CD14-positive monocyte (primary cell): ENCODE data around the gene LEF1. TPM values are rescaled to one million over a fixed set of nuclear protein-coding genes. Genes with fewer than 3 reads are reported as not detected.

ENCODE experiments used
- DNase-seq, 3 donors: peaks; one replicate each; pipeline ENCODE4 v3.0.0-alpha.2; 2011 to 2022
- H2AFZ ChIP-seq: 2 replicates; pipeline ENCODE4 v1.6.0; 2012; ENCODE audit warnings: mild to moderate bottlenecking, low read depth, low read length, inconsistent platforms; ENCODE audit not compliant: insufficient read depth, poor library complexity, severe bottlenecking
- H3K27ac ChIP-seq, 2 donors: 1 replicate in 1 of 2; 2 replicates in 1 of 2; pipeline ENCODE4 v1.5.1; 2012 to 2013; ENCODE audit warnings: low read length in 2 of 2, control low read depth in 1 of 2, inconsistent platforms in 1 of 2, low read depth in 1 of 2, mild to moderate bottlenecking in 1 of 2
- H3K27me3 ChIP-seq, 2 donors: one replicate each; pipeline versions ENCODE4 v1.6.0 to v1.6.1; 2011 to 2013; ENCODE audit warnings: low read length in 2 of 2; ENCODE audit not compliant: control insufficient read depth in 2 of 2, insufficient read depth in 2 of 2
- H3K36me3 ChIP-seq, 2 donors: replicated peaks in 1 of 2; 1 replicate in 1 of 2; 2 replicates in 1 of 2; pipeline versions ENCODE4 v1.5.1 to v1.6.1; 2012 to 2013; ENCODE audit warnings: low read length in 2 of 2, control low read depth in 1 of 2, inconsistent platforms in 1 of 2, mild to moderate bottlenecking in 1 of 2; ENCODE audit not compliant: insufficient read depth in 2 of 2, control insufficient read depth in 1 of 2
- H3K4me1 ChIP-seq, 2 donors: 1 replicate in 1 of 2; 2 replicates in 1 of 2; pipeline versions ENCODE4 v1.5.1 to v1.6.1; 2012 to 2013; ENCODE audit warnings: low read length in 2 of 2, control low read depth in 1 of 2, inconsistent platforms in 1 of 2, mild to moderate bottlenecking in 1 of 2, moderate library complexity in 1 of 2; ENCODE audit not compliant: insufficient read depth in 2 of 2, control insufficient read depth in 1 of 2
- H3K4me2 ChIP-seq: replicated peaks from 2 replicates; pipeline ENCODE3; 2012; ENCODE audit warnings: low read length, moderate library complexity, mild to moderate bottlenecking; ENCODE audit not compliant: poor library complexity, severe bottlenecking; ENCODE audit errors: extremely low read depth
- H3K4me3 ChIP-seq, 3 experiments: fragments of 200-600 bp in 1 of 3; sonication (generic) in 1 of 3; replicated peaks in 1 of 3; 1 replicate in 2 of 3; 2 replicates in 1 of 3; pipeline ENCODE4 v1.5.1; 2011 to 2013; ENCODE audit warnings: low read length in 3 of 3, mild to moderate bottlenecking in 3 of 3, control low read depth in 2 of 3, low read depth in 2 of 3, inconsistent platforms in 1 of 3, moderate library complexity in 1 of 3
- H3K79me2 ChIP-seq: 2 replicates; pipeline ENCODE4 v1.6.0; 2012; ENCODE audit warnings: mild to moderate bottlenecking, control low read depth, inconsistent platforms, low read length, moderate library complexity; ENCODE audit not compliant: insufficient read depth
- H3K9ac ChIP-seq: 2 replicates; pipeline ENCODE4 v1.6.0; 2017; ENCODE audit warnings: low read length, mild to moderate bottlenecking; ENCODE audit not compliant: insufficient read depth, poor library complexity, severe bottlenecking
- H3K9me3 ChIP-seq, 2 donors: replicated peaks in 1 of 2; 1 replicate in 1 of 2; 2 replicates in 1 of 2; pipeline versions ENCODE4 v1.5.1 to v1.6.1; 2012 to 2013; ENCODE audit warnings: low read length in 2 of 2, control low read depth in 1 of 2; ENCODE audit not compliant: control insufficient read depth in 1 of 2, insufficient read depth in 1 of 2
- H4K20me1 ChIP-seq: 2 replicates; pipeline ENCODE4 v1.6.0; 2012; ENCODE audit warnings: mild to moderate bottlenecking, low read length, control low read depth, moderate library complexity; ENCODE audit not compliant: insufficient read depth
- H3K27ac Mint-ChIP-seq, 7 donors: one replicate each; pipeline ENCODE4 v1.8.0; 2020; ENCODE audit warnings: mild to moderate bottlenecking in 7 of 7, mixed read lengths in 7 of 7, moderate library complexity in 6 of 7, inconsistent platforms in 2 of 7
- H3K27me3 Mint-ChIP-seq, 3 donors: one replicate each; pipeline ENCODE4 v1.8.0; 2021 to 2022; ENCODE audit warnings: low read depth in 3 of 3, mild to moderate bottlenecking in 3 of 3, mixed read lengths in 3 of 3, moderate library complexity in 3 of 3, inconsistent platforms in 1 of 3
- H3K36me3 Mint-ChIP-seq, 2 donors: one replicate each; pipeline ENCODE4 v1.8.0; 2020; ENCODE audit warnings: mixed read lengths in 2 of 2, inconsistent platforms in 1 of 2, mild to moderate bottlenecking in 1 of 2
- H3K4me1 Mint-ChIP-seq: one replicate; pipeline ENCODE4 v1.8.0; 2020; ENCODE audit warnings: mild to moderate bottlenecking, mixed read lengths
- H3K4me3 Mint-ChIP-seq, 2 donors: one replicate each; pipeline ENCODE4 v1.8.0; 2020; ENCODE audit warnings: mild to moderate bottlenecking in 2 of 2, mixed read lengths in 2 of 2, moderate library complexity in 1 of 2
- H3K9me3 Mint-ChIP-seq, 7 donors: one replicate each; pipeline ENCODE4 v1.8.0; 2020 to 2022; ENCODE audit warnings: mixed read lengths in 7 of 7, mild to moderate bottlenecking in 6 of 7, moderate library complexity in 6 of 7, inconsistent platforms in 2 of 7
- WGBS: methylation state at CpG from one replicate; pipeline ENCODE4 v1.1.5; 2013; ENCODE audit warnings: missing lambda C conversion rate; ENCODE audit not compliant: insufficient coverage; 5-methylcytosine and 5-hydroxymethylcytosine counted together
- intact Hi-C, 2 donors: fragments of 100-400 bp; cut with micrococcal nuclease; formaldehyde crosslinking; loops; one replicate each; pipeline versions ENCODE4 v1.15.0 to v1.15.1; 2023
- polyA plus RNA-seq, 3 donors: library from polyadenylated mRNA; depleted of rRNA in 1 of 3; unstranded in 2 of 3; stranded (reverse) in 1 of 3; fragments of 300-500 nt in 2 of 3; fragments of >200 nt in 1 of 3; fragmentation: Illumina TruSeq in 2 of 3; gene quantifications; 1 replicate in 2 of 3; 2 replicates in 1 of 3; pipeline ENCODE4 v1.2.3, GENCODE V29; 2012 to 2021
- TF ChIP-seq, protein P1 (sequence below): fragments of 200-600 bp; IDR thresholded peaks from one replicate; pipeline ENCODE4 v1.8.0; 2022; ENCODE audit warnings: antibody characterized with exemption, mild to moderate bottlenecking

Gene LEF1
- polyA plus RNA-seq, 3 donors = 0.29 to 1.3 (median 0.61) TPM

DNA sequence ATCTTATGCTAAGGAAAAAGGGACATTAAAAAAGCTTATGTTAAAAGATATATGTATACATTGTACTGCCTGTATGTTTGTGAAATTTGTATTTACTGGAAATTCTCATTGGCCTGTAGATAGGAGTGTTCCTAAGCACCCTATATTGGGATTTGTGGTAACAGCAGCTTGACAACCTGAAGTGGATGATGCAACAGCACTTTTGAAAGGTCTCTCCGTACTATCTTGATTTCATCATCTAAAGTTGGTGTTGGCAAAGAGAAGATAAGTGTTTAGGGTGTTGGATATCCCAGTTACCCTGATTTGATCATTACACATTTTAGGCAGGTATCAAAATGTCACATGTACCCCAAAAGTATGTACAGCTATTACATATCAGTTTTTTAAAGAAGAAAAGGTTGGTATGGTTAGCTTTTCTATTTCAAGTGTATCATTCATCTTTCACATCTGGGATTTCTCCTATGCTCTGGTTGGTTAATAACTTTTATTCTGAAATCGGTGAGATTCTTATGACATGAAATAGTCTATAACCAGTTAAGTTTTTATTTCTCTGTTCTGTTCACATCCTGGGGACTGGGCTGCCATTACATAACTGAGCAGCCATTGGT lies 168.7 kb downstream of the LEF1 start:
- no CpG with 5 or more reads among the region's 2 CpGs for WGBS
- H4K20me1 ChIP-seq = no peaks in the 10 kb centered on the region
- Mint-ChIP-seq H3K27me3 (peaks cover 0 to 2% (median 0%) of the 10 kb centered on the region in 3 donors), H3K36me3 (peaks cover 15 to 26% of the 10 kb centered on the region in 2 donors), H3K27ac (peak overlapping the region in 1 of 7 donors; percentile 26), H3K9me3 (no peaks in the 10 kb centered on the region), H3K4me3 (no peak overlapping the region), H3K4me1 (peaks cover 13% of the 10 kb centered on the region)
- no peak overlapping the region for H3K4me2 ChIP-seq
- no peak for DNase-seq
- no peak overlapping the region for H2AFZ ChIP-seq
- TF ChIP-seq, protein P1, sequence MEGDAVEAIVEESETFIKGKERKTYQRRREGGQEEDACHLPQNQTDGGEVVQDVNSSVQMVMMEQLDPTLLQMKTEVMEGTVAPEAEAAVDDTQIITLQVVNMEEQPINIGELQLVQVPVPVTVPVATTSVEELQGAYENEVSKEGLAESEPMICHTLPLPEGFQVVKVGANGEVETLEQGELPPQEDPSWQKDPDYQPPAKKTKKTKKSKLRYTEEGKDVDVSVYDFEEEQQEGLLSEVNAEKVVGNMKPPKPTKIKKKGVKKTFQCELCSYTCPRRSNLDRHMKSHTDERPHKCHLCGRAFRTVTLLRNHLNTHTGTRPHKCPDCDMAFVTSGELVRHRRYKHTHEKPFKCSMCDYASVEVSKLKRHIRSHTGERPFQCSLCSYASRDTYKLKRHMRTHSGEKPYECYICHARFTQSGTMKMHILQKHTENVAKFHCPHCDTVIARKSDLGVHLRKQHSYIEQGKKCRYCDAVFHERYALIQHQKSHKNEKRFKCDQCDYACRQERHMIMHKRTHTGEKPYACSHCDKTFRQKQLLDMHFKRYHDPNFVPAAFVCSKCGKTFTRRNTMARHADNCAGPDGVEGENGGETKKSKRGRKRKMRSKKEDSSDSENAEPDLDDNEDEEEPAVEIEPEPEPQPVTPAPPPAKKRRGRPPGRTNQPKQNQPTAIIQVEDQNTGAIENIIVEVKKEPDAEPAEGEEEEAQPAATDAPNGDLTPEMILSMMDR = no peak
- no peaks in the 10 kb centered on the region for H3K9me3 ChIP-seq
- intact Hi-C loops = no loop called here
- H3K9ac ChIP-seq = no peak overlapping the region
- H3K27ac ChIP-seq = no peak overlapping the region
- peaks cover 12% of the 10 kb centered on the region for H3K79me2 ChIP-seq
- no peak overlapping the region for H3K4me3 ChIP-seq
- no peaks in the 10 kb centered on the region for H3K36me3 ChIP-seq
- no peaks in the 10 kb centered on the region for H3K27me3 ChIP-seq
- no peaks in the 10 kb centered on the region for H3K4me1 ChIP-seq

DNA sequence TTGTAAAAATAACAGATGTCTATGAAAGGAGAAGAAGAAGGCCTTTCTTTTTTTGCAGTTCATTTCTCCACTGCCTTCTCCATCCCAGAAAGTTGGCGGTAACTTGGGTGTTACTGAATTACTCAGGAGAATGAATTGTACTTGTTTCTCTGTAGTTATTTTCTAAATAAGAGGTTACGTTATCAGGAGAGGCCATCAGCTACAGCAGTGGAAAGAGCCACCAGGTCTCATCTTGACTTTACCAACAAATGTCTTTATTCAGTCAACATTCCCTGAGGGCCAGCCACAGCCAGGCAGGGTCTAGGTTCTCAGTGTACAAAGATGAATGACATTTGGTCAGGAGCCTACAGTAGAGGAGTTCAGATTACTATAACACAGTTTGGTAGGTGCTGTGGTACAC lies 170.9 kb downstream of the LEF1 start:
- intact Hi-C loops = no loop called here
- Histone ChIP-seq H3K9me3 (no peaks in the 10 kb centered on the region), H3K4me2 (no peak overlapping the region), H4K20me1 (no peaks in the 10 kb centered on the region), H3K27ac (no peak overlapping the region), H3K79me2 (peaks cover 19% of the 10 kb centered on the region), H3K4me3 (no peak overlapping the region), H3K4me1 (peaks cover 6 to 12% of the 10 kb centered on the region in 2 donors), H3K9ac (no peak overlapping the region), H3K36me3 (no peaks in the 10 kb centered on the region), H2AFZ (no peak overlapping the region), H3K27me3 (no peaks in the 10 kb centered on the region)
- H3K36me3 Mint-ChIP-seq = peaks cover 15 to 21% of the 10 kb centered on the region in 2 donors
- TF ChIP-seq, protein P1 = no peak
- peaks cover 0 to 2% (median 0%) of the 10 kb centered on the region in 3 donors for H3K27me3 Mint-ChIP-seq
- H3K4me1 Mint-ChIP-seq = peaks cover 24% of the 10 kb centered on the region
- DNase-seq = no peak
- H3K4me3 Mint-ChIP-seq = no peak overlapping the region
- no peaks in the 10 kb centered on the region for H3K9me3 Mint-ChIP-seq
- H3K27ac Mint-ChIP-seq = peak overlapping the region in 1 of 7 donors; percentile 66
- no CpG with 5 or more reads among the region's 2 CpGs for WGBS

Other genes with a start within 250 kb of the LEF1 start
- gene CYP2U1, start 237.4 kb downstream of the LEF1 start, polyA plus RNA-seq = 1 to 10 TPM in 2 of 3 donors, under 1 TPM in 1; 0.77 to 1.7 (median 1.5) TPM
- gene HADH, start 179.0 kb downstream of the LEF1 start, polyA plus RNA-seq = 10 to 100 TPM in 2 of 3 donors, 1 to 10 TPM in 1; 8.4 to 19.4 (median 19.4) TPM